Left lobe of liver (tissue), 2 donors: ENCODE measurements around the gene SORCS2. TPM values are rescaled to one million over a fixed set of nuclear protein-coding genes. Genes with fewer than 3 reads are reported as not detected.

Experiments
- ATAC-seq: fragments of 200-7000 bp; cut with Tn5 transposase; one replicate; pipeline ENCODE4 v1.9.1; 2020; ENCODE audit warnings: mild to moderate bottlenecking, moderate library complexity
- DNase-seq: peaks from one replicate; pipeline ENCODE4 v3.0.0-alpha.2; 2020; ENCODE audit warnings: low spot score
- total RNA-seq: library from RNA; stranded (reverse); gene quantifications from one replicate; pipeline ENCODE4 v1.2.1, GENCODE V29; 2021
- donor health status: DM: no; HTN: no; CAD: no; lungs with moderate emphysema.
- donor health status: DM: no; HTN: yes; CAD: no.

Gene SORCS2
- total RNA-seq, 1 donor from 2014 or later: 0.35 TPM

DNA sequence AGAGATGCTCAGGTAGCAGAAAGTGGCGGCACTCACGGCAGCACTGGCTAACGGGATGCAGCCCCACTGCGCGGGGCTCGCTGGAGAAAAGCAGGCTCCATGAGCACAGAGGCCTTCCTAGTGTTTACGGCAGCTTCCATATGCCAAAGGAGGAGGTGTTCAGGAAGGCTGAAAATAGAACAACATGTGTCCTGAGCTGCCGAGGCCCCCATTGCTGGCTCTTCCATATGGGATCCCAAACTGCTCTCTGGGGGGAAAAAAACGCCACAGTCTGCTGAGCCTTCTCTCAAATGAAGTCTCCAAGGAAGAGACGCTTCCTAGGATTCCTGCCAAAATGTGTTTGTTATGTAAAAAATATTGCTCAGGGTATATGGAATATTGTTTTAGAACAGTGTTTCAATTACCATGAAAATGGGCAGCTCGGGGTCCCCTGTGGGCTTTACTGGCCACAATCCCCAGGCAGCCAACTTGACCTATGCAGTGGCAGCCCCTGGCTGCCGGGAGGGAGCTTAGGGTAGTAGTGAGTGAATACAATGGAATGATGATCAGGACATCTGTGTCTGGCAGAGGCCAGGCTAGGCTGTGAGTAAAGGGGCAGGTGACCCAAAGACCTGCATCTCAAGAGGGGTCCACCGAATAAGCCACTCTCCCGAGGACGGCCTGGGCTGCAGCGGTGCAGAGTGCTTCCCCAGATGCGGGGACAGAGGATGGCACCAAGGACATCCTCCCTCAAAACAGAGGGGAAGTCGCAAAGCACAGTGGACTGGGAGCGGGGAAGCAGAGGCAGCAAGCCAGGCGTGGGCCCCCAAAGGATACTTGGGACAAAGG lies 577.3 kb downstream of the SORCS2 start:
- ATAC-seq (no peak), DNase-seq (no peak)

GRCh38 chr4:7770224-7771050 lies 578.1 kb downstream of the SORCS2 start:
- ATAC-seq: peak; percentile 41
- no peak for DNase-seq

GRCh38 chr4:7771056-7771455 lies 578.7 kb downstream of the SORCS2 start:
- no peak for ATAC-seq
- no peak for DNase-seq

GRCh38 chr4:7771541-7772507 lies 579.5 kb downstream of the SORCS2 start:
- DNase-seq: no peak
- no peak for ATAC-seq

- ATAC-seq: peak; percentile 47
- no peak for DNase-seq
Observed at GRCh38 chr4:7772711-7773385, 580.5 kb downstream of the SORCS2 start.

GRCh38 chr4:7773401-7774180 lies 581.3 kb downstream of the SORCS2 start:
- ATAC-seq: no peak

GRCh38 chr4:7774301-7775294 lies 582.3 kb downstream of the SORCS2 start:
- no peak for ATAC-seq
- DNase-seq: no peak

More at GRCh38 chr4:7773401-7774180, 581.3 kb downstream of the SORCS2 start:
- DNase-seq: no peak

GRCh38 chr4:7775396-7775795 lies 583.1 kb downstream of the SORCS2 start:
- no peak for ATAC-seq
- no peak for DNase-seq

- no peak for ATAC-seq
- no peak for DNase-seq
Observed at GRCh38 chr4:7777017-7777710, 584.8 kb downstream of the SORCS2 start.

DNA sequence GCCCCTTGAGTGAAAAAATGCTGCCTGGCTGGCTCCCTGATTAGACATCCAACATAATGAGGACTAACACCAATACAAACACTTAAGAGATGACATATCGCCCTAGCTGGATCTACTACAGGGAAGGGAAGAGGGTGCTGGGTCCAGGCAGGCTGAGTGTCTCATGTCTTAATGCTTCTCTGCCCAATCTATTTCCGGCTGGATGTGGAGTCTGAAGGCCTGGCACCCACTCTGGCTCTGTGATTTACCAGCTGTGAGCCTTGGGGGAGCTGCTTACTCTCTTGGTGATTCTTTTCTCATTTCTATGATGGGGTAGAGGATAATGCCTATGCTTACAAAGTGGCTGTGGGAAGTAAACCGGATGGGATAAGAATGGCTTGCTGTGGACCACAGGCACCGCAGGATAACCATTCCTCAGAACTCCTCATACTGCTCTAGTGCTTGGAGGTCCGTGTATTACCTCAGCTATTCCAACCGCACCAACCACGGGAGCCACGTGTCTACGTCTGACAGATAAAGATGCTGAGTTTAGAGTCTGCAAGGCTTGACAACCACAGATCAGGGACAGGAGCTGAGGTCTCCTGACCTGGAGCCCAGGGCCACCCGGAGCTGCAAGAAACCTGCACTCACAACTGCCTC lies 585.7 kb downstream of the SORCS2 start:
- DNase-seq (no peak), ATAC-seq (no peak)

DNA sequence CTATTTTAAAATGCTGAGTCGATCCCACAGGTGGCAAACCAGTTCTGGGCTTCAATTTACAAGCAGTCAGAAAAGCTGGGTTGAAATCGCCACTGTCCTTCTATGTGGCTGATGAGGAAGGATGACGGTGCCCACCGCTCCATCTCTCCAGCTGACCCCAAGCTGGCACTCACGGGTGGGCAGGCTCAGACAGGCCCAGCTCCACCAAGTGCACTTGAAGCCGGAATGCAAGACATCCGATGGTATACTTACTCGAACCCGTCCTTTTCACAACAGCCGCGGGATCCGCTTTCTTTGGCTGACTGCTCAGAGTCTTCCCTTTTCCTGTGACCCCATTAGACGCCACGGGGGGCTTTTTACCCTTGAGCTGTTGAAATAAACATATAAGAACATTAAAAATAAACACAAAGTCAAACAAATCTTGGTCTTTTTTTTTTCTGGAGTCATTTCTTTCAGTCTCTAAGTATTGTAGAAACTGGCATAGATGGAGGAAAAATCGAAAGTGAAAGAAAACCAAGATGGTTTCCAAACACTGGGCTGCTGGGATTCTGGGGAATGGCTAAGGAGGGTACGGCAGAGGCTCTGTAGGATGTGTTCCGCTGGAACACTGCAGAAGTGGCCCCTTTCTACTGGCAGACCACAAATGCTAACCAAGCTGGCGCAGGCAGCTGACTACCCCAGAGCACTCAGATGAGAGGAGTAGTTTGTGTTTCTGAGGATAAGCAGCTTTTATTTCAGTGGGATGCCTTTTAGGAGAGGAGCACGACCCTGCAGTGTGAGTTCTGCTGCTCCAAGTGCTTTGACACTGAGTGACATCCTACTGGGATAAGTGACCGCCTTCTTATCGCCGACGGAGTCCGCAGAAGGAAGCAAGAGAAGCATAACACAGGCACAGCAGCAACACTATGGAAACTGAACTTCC lies 586.4 kb downstream of the SORCS2 start:
- ATAC-seq (peak; percentile 40), DNase-seq (no peak)

DNA sequence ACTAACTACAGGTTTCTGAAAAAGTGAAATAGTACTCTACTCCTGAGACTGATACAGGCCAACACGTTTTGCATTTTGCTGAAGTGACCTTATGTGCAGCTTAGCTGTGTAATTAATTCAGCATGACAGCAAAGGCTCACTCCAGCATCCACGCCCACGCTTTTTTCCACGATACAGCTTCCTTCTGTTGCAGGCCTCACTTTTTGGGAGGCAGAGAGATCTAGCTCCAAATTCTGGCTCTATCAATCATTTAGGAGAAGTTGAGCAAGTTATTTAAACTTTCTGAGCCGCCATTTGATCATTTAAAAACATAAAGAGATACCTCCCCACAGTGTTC lies 587.1 kb downstream of the SORCS2 start:
- ATAC-seq: no peak
- no peak for DNase-seq

- no peak for ATAC-seq
- DNase-seq: no peak
Observed at GRCh38 chr4:7780751-7781348, 588.5 kb downstream of the SORCS2 start.

- ATAC-seq: peak; percentile 63
- no peak for DNase-seq
Observed at GRCh38 chr4:7781366-7781765, 589.0 kb downstream of the SORCS2 start.

DNA sequence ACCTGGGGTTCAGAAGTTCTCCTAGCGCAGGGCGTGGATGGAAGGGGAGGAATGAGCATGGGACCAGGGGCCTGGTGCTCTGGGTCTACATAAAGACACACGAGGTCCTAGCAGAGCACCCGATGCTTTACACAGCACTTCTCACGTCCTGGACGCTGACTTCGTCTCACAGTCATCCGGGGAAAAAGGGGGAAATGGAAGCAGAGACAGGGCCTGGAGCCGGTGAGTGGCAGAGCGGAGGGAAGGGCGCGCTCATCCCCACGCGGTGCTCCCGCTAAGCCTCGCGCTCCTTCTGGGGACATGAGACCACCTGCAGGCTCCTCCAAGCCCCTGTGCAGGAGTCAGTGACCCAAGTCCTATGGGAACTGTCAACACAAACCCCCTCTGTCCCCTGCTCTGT lies 589.7 kb downstream of the SORCS2 start:
- no peak for DNase-seq

DNA sequence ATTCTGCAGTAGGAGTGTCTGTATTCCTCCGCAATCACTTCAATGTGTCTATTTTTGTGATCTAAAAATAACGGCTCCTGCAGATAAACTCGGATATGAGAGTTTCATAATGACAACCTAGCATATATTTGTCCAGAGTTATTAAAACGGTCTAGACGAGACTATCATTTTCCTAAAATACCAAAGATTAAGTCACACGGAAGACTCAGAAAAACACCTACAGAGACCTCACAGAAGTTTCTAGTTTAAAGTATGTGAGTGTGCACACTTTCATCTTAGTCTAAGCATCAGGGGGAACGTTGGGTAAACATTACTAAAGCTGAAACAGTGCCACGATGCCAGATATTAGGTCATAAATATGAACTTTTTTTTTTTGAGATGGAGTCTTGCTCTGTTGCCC lies 590.4 kb downstream of the SORCS2 start:
- DNase-seq (no peak), ATAC-seq (no peak)

More for the DNA sequence above, 589.7 kb downstream of the SORCS2 start:
- ATAC-seq: no peak
